Natural killer cell (primary cell): ENCODE data around the gene FEM1B. TPM values are rescaled to one million over a fixed set of nuclear protein-coding genes. Genes with fewer than 3 reads are reported as not detected.

ENCODE experiments used
- ATAC-seq, 3 donors: fragments of 150-1000 bp in 2 of 3; fragments of 200-7000 bp in 1 of 3; cut with Tn5 transposase; 1 replicate in 1 of 3; 2 replicates in 2 of 3; pipeline ENCODE4 v1.10.0; 2021; ENCODE audit warnings: mild to moderate bottlenecking in 2 of 3, moderate library complexity in 2 of 3
- DNase-seq, 2 donors: peaks; one replicate each; pipeline versions ENCODE4 v3.0.0 to v3.0.0-alpha.2; 2013 to 2021; ENCODE audit warnings: mixed read lengths in 1 of 2
- H3K27ac ChIP-seq: one replicate; pipeline ENCODE4 v1.5.1; 2013; ENCODE audit warnings: mild to moderate bottlenecking, low read length
- H3K27me3 ChIP-seq: one replicate; pipeline ENCODE4 v1.6.1; 2013; ENCODE audit warnings: low read length; ENCODE audit not compliant: control insufficient read depth, insufficient read depth
- H3K36me3 ChIP-seq: one replicate; pipeline ENCODE4 v1.6.1; 2013; ENCODE audit warnings: low read length; ENCODE audit not compliant: control insufficient read depth, insufficient read depth
- H3K4me1 ChIP-seq: one replicate; pipeline ENCODE4 v1.6.1; 2013; ENCODE audit warnings: low read length; ENCODE audit not compliant: control insufficient read depth, insufficient read depth
- H3K4me3 ChIP-seq: one replicate; pipeline ENCODE4 v1.5.1; 2013; ENCODE audit warnings: low read length
- H3K9me3 ChIP-seq: one replicate; pipeline ENCODE4 v1.6.1; 2013; ENCODE audit warnings: low read length; ENCODE audit not compliant: control insufficient read depth, insufficient read depth
- H3K27ac Mint-ChIP-seq, 2 donors: one replicate each; pipeline ENCODE4 v1.8.0; 2022; ENCODE audit warnings: mild to moderate bottlenecking in 2 of 2, mixed read lengths in 2 of 2, moderate library complexity in 1 of 2
- H3K27me3 Mint-ChIP-seq, 2 donors: one replicate each; pipeline ENCODE4 v1.8.0; 2022; ENCODE audit warnings: low read depth in 2 of 2, mixed read lengths in 2 of 2
- H3K36me3 Mint-ChIP-seq: one replicate; pipeline ENCODE4 v1.8.0; 2022; ENCODE audit warnings: mixed read lengths
- H3K4me1 Mint-ChIP-seq, 2 donors: one replicate each; pipeline ENCODE4 v1.8.0; 2022; ENCODE audit warnings: mixed read lengths in 2 of 2
- H3K4me3 Mint-ChIP-seq: one replicate; pipeline ENCODE4 v1.8.0; 2022; ENCODE audit warnings: mild to moderate bottlenecking, moderate library complexity, mixed read lengths
- H3K9me3 Mint-ChIP-seq, 2 donors: one replicate each; pipeline ENCODE4 v1.8.0; 2022; ENCODE audit warnings: mixed read lengths in 2 of 2
- WGBS: methylation state at CpG from one replicate; pipeline ENCODE4 v1.1.7; 2013; ENCODE audit warnings: missing lambda C conversion rate; ENCODE audit not compliant: insufficient coverage; 5-methylcytosine and 5-hydroxymethylcytosine counted together
- intact Hi-C: fragments of 100-400 bp; cut with micrococcal nuclease; formaldehyde crosslinking; loops from one replicate; pipeline ENCODE4 v1.14.2; 2022
- total RNA-seq, 4 donors: library from RNA; stranded (reverse); fragments of 120-200 nt in 1 of 4; gene quantifications; one replicate each; pipeline versions ENCODE4 v1.2.3 to v1.2.4, GENCODE V29; 2013 to 2022
- TF ChIP-seq, protein P1 (sequence below): fragments of 200-600 bp; IDR thresholded peaks from one replicate; pipeline ENCODE4 v1.8.0; 2022; ENCODE audit warnings: antibody characterized with exemption

The FEM1B gene
- total RNA-seq, 3 donors from 2014 or later (not counting 1 experiment from before 2014, with no cell fraction given), result 57.4 to 73.5 (median 67.9) TPM

DNA sequence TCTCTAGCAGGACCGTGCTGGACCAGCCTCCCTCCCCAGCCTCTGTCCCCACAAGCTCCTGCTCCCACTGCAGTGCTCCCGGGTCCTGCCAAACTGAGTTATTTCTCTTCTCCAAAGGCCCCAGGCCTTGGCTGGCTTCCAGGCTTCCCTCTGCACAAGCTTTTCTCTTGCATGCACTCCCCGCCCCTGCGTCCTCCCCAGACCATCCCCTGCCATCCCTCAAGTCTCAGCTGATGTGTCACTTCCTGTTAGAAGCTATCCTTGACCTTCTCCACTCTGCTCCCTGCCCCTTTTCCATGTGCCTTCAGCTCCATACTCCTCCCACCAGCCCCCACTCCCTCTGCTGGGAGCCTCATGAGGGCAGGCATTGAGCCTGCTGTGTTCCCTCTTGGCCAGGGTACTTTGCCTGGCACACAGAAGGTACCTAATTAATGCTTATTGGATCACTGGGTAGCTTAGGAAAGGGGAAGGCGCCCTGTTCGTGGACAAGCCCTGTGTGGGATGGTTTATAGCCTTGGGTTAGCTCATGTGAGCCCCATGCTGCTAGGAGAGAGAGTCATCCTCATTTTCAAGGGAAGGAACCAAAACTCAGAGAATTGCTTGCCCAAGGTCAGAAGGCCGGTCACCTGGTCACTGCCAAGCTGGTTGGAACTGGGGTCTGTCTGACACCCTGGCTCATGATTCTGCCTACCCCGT is 56.4 kb downstream of the FEM1B start:
- H3K4me1 ChIP-seq, result no peaks in the 10 kb centered on the region
- TF ChIP-seq, protein P1, sequence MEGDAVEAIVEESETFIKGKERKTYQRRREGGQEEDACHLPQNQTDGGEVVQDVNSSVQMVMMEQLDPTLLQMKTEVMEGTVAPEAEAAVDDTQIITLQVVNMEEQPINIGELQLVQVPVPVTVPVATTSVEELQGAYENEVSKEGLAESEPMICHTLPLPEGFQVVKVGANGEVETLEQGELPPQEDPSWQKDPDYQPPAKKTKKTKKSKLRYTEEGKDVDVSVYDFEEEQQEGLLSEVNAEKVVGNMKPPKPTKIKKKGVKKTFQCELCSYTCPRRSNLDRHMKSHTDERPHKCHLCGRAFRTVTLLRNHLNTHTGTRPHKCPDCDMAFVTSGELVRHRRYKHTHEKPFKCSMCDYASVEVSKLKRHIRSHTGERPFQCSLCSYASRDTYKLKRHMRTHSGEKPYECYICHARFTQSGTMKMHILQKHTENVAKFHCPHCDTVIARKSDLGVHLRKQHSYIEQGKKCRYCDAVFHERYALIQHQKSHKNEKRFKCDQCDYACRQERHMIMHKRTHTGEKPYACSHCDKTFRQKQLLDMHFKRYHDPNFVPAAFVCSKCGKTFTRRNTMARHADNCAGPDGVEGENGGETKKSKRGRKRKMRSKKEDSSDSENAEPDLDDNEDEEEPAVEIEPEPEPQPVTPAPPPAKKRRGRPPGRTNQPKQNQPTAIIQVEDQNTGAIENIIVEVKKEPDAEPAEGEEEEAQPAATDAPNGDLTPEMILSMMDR, result no peak
- DNase-seq (no peak), ATAC-seq (no peak)
- Mint-ChIP-seq H3K4me1 (no peaks in the 10 kb centered on the region), H3K27ac (no peak overlapping the region), H3K4me3 (no peak overlapping the region), H3K36me3 (no peaks in the 10 kb centered on the region), H3K9me3 (no peaks in the 10 kb centered on the region), H3K27me3 (peaks cover 7 to 22% of the 10 kb centered on the region in 2 donors)
- no peaks in the 10 kb centered on the region for H3K36me3 ChIP-seq
- H3K27ac ChIP-seq, result no peak overlapping the region
- H3K27me3 ChIP-seq, result no peaks in the 10 kb centered on the region
- no peaks in the 10 kb centered on the region for H3K9me3 ChIP-seq
- 57% methylated on average over 8 of the region's 8 CpGs for WGBS
- H3K4me3 ChIP-seq, result no peak overlapping the region
- intact Hi-C loops, result no loop called here

DNA sequence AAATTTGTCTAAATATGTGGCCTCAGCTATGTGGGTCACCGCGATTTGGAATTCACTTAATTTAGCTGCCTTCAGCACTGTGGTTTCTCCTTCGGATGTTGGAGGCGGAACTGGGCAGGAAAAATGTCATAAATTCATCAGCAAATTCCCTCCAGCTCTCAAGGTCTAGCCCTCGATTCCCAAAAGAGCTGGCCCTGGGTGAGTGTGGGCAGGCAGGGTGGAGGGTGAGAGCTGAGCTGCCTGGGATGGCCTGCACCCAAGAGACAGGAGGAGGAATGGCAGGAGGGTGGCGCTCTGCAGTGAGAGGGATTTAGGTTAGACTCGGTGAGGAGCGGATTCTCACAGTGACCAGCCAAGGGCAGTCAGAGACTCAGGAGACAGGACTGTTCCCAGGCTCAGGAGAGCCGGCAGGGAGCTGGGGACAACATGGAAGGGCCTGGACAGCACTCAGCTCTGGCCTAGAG is 57.1 kb downstream of the FEM1B start:
- Histone ChIP-seq H3K4me3 (no peak overlapping the region), H3K36me3 (no peaks in the 10 kb centered on the region), H3K27me3 (no peaks in the 10 kb centered on the region), H3K27ac (no peak overlapping the region), H3K4me1 (no peaks in the 10 kb centered on the region), H3K9me3 (no peaks in the 10 kb centered on the region)
- no peak overlapping the region for H3K27ac Mint-ChIP-seq
- 44% methylated on average over 9 of the region's 9 CpGs for WGBS
- H3K4me3 Mint-ChIP-seq, result no peak overlapping the region
- no peaks in the 10 kb centered on the region for H3K4me1 Mint-ChIP-seq
- ATAC-seq (no peak), DNase-seq (no peak)
- peaks cover 7 to 19% of the 10 kb centered on the region in 2 donors for H3K27me3 Mint-ChIP-seq
- H3K36me3 Mint-ChIP-seq, result no peaks in the 10 kb centered on the region
- intact Hi-C loops, result no loop called here
- TF ChIP-seq, protein P1, result no peak
- H3K9me3 Mint-ChIP-seq, result no peaks in the 10 kb centered on the region

DNA sequence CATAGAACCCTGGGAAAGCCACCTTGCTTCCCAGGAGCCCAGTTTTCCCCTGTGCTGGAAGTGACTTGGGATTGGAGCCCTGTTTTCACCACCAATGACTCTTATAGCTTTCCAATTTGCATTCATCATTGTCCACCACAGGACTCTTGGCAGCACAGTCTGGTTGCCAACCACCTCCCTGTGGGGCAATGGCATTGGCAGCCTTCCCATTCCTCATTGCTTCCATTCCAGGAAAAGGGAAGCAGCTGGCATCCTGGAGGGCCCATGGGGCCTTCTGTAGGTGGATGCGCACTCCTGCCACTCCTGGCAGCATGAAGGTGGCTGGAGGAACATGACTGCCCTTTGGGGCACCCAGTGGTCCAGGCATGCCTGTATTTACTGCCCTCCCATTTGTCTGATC is 57.7 kb downstream of the FEM1B start:
- DNase-seq (no peak), ATAC-seq (no peak)
- Histone ChIP-seq H3K27ac (no peak overlapping the region), H3K27me3 (no peaks in the 10 kb centered on the region), H3K4me1 (no peaks in the 10 kb centered on the region), H3K36me3 (no peaks in the 10 kb centered on the region), H3K4me3 (no peak overlapping the region), H3K9me3 (no peaks in the 10 kb centered on the region)
- H3K27ac Mint-ChIP-seq, result no peak overlapping the region
- H3K4me1 Mint-ChIP-seq, result no peaks in the 10 kb centered on the region
- TF ChIP-seq, protein P1, result no peak
- H3K9me3 Mint-ChIP-seq, result no peaks in the 10 kb centered on the region
- no peaks in the 10 kb centered on the region for H3K36me3 Mint-ChIP-seq
- intact Hi-C loops, result no loop called here
- H3K4me3 Mint-ChIP-seq, result no peak overlapping the region
- 100% methylated on average over 1 of the region's 1 CpG for WGBS
- peaks cover 7 to 13% of the 10 kb centered on the region in 2 donors for H3K27me3 Mint-ChIP-seq

DNA sequence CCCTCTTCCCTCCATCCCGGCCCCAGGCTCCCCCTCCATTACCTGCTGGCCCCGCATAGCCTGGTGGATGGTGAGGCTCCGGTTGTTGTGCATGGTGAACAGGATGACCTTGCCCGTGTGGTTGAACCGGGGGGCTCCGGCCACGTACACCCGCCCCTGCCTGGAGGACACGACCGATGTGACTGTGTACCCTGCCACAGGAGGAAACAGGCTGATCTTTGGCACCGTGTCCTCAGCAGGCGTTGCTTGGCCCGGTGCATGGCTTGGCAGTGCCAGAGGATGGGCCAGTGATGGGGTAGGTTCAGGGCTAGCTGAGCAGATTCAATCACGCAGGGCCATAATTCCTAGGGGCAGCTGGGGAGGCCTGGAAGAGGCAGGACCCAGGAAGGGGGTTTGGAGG is 58.1 kb downstream of the FEM1B start:
- intact Hi-C loops, result no loop called here
- 83% methylated on average over 13 of the region's 14 CpGs for WGBS

More for the DNA sequence above, 58.1 kb downstream of the FEM1B start:
- no peaks in the 10 kb centered on the region for H3K9me3 ChIP-seq
- no peaks in the 10 kb centered on the region for H3K36me3 Mint-ChIP-seq
- TF ChIP-seq, protein P1, result no peak
- DNase-seq, result no peak
- no peaks in the 10 kb centered on the region for H3K27me3 ChIP-seq
- H3K4me1 ChIP-seq, result no peaks in the 10 kb centered on the region
- H3K27me3 Mint-ChIP-seq, result peaks cover 7 to 11% of the 10 kb centered on the region in 2 donors
- H3K4me3 ChIP-seq, result no peak overlapping the region
- no peaks in the 10 kb centered on the region for H3K36me3 ChIP-seq
- no peak overlapping the region for H3K27ac Mint-ChIP-seq
- H3K4me1 Mint-ChIP-seq, result no peaks in the 10 kb centered on the region
- no peak for ATAC-seq
- no peak overlapping the region for H3K27ac ChIP-seq
- H3K4me3 Mint-ChIP-seq, result no peak overlapping the region
- H3K9me3 Mint-ChIP-seq, result no peaks in the 10 kb centered on the region
